Thyroid gland (tissue), 4 donors: Measurements from ENCODE around the gene POU6F2.

Experiments used
- POLR2A ChIP-seq, 2 donors: fragments of 450-650 bp; IDR thresholded peaks; one replicate each; pipeline ENCODE4 v1.6.1; 2017; ENCODE audit warnings: antibody characterized with exemption in 2 of 2, mild to moderate bottlenecking in 2 of 2, moderate library complexity in 1 of 2
- TF ChIP-seq, protein P1 (sequence below), 6 experiments: fragments of 200-600 bp in 3 of 6; fragments of 450-650 bp in 3 of 6; sonication (generic) in 3 of 6; IDR thresholded peaks; one replicate each; pipeline ENCODE4 v1.5.1; 2016 to 2019; ENCODE audit warnings: antibody characterized with exemption in 6 of 6, mild to moderate bottlenecking in 2 of 6, inconsistent platforms in 1 of 6, moderate library complexity in 1 of 6

DNA sequence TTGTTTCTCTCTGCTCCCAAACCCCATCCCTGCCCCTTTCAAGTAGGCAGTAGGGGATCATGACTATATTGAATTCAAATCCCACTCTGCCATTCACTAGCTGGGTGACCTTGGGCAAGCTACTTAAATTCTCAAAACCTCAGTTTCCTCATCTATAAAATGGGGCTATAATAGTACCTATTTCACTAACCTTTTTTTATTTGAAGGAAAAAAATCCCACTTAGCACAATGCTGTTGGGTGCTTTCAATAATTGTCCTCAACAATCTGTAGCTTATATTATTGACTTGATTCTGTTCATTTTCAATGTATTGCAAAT, 398.1 kb downstream of the POU6F2 start:
- TF ChIP-seq POLR2A (IDR thresholded peaks at IDR 0.05): no peak
- TF ChIP-seq, protein P1, sequence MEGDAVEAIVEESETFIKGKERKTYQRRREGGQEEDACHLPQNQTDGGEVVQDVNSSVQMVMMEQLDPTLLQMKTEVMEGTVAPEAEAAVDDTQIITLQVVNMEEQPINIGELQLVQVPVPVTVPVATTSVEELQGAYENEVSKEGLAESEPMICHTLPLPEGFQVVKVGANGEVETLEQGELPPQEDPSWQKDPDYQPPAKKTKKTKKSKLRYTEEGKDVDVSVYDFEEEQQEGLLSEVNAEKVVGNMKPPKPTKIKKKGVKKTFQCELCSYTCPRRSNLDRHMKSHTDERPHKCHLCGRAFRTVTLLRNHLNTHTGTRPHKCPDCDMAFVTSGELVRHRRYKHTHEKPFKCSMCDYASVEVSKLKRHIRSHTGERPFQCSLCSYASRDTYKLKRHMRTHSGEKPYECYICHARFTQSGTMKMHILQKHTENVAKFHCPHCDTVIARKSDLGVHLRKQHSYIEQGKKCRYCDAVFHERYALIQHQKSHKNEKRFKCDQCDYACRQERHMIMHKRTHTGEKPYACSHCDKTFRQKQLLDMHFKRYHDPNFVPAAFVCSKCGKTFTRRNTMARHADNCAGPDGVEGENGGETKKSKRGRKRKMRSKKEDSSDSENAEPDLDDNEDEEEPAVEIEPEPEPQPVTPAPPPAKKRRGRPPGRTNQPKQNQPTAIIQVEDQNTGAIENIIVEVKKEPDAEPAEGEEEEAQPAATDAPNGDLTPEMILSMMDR (IDR thresholded peaks at IDR 0.05): no peak
